Activated effector memory CD4-positive, alpha-beta T cell treated with Interleukin-2 at 50 U/mL for 16 hours (primary cell): ENCODE data around the gene TIGD7.
"Not testable (repeated sequence)": the region's sequence is repeated elsewhere in the genome, so short reads cannot be mapped to it uniquely, and the experiment has no call there.

Experiments used
- DNase-seq: peaks from one replicate; pipeline ENCODE4 v3.0.0-alpha.2; 2020

TIGD7 gene

DNA sequence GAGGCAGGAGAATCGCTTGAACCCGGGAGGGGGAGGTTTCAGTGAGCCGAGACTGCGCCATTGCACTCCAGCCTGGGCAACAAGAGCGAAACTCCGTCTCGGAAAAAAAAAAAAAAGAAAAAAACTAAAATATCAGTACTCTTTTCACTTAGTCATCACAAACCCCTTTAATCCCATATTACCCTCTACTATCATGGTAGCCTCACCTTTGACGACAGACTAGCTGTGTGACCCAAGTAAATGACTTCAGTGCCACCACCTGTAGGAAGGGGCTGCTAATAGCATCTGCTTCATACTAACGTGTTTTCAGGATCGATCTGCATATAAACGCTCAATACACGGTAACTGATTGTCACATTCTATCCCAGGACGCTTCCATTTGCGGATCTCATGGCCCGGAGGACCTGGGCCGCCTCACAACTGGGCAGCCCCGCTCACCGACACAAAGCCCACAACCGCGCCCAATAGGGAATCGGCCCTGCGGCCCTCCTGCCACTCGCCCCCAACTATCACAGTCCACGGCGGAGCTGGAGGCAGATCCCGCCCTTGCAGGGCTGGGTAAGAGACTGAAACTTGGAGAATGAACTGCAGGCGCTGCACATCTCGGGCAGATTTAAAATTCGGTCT is 23.0 kb downstream of the TIGD7 start:
- DNase-seq: no peak

GRCh38 chr16:3281222-3281820 is 23.9 kb downstream of the TIGD7 start:
- DNase-seq: no peak

DNA sequence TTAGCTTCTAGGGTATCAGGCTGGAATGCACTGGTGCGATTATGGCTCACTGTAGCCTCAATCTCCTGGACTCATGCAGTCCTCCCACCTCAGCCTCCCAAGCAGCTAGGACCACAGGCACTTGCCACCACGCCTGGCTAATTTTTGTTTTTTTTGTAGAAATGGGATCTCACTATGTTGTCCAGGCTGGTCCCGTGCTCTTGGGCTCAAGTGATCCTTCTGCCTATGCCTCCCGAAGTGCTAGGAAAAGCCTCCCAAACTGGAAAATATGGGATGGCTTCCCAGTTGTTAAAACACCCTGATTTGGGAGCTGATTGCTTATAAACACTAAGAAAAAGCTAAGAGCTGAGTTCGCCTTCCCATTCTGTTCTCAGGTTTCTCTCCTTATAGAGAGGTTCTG is 28.6 kb downstream of the TIGD7 start:
- no peak for DNase-seq

DNA sequence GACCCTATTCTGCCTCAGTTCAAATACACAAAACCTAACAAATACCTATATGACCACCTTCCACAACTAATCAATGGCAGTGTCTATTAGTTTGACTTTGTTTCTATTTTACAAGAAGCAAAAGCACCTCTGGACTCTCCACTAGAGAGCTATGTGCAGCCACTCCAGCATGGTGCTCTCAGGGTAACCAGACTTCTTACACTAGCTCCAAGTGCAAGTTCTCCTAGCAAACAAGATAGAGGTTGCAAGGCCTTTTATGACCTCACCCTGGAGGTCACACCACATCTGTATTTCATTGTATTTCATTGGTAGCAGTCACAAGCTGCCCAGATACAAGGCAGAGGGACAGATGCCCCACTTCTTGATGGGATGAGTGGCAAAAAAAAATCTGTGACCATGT is 30.3 kb downstream of the TIGD7 start:
- no peak for DNase-seq

DNA sequence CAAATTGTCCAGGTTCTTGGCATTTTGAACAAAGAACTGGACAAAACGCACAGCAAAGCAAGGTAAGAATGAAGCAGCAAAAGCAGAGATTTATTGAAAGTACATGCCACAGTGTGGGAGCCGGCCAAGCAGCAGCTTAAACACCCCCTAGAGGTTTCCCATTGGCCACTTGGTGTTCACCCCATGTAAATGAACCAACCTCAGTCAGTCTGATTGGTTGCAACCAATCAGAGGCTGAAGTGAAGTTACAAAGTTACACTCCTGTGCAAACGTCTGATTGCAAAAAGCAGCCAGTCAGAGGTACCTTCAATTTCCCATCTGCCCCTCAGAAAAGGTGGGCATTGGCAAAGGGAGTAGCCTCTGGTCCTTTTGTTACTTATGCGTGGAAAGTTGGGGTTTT is 30.7 kb downstream of the TIGD7 start:
- DNase-seq: no peak

DNA sequence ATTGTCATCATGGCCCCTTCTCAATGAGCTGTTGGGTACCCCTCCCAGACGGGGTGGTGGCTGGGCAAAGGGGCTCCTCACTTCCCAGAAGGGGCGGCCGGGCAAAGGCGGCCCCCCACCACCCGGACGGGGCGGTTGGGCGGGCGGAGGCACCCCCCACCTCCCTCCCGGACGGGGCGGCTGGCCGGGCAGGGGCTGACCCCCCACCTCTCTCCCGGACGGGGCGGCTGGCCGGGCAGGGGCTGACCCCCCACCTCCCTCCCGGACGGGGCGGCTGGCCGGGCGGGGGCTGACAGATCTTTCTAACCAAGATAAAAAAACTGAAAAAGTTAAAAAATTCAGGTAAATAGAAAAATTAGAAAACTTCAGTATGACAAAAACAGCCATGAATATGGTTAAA is 33.9 kb downstream of the TIGD7 start:
- not testable (repeated sequence) for DNase-seq

- DNase-seq: not testable (repeated sequence)
Observed at GRCh38 chr16:3270718-3271117, 34.5 kb downstream of the TIGD7 start.

- DNase-seq: no peak
Observed at GRCh38 chr16:3268294-3268693, 36.9 kb downstream of the TIGD7 start.

GRCh38 chr16:3266873-3267537 is 38.2 kb downstream of the TIGD7 start:
- DNase-seq: no peak

GRCh38 chr16:3264137-3265036 is 40.8 kb downstream of the TIGD7 start:
- peak; percentile 95 for DNase-seq

GRCh38 chr16:3262517-3262916 is 42.7 kb downstream of the TIGD7 start:
- no peak for DNase-seq

DNA sequence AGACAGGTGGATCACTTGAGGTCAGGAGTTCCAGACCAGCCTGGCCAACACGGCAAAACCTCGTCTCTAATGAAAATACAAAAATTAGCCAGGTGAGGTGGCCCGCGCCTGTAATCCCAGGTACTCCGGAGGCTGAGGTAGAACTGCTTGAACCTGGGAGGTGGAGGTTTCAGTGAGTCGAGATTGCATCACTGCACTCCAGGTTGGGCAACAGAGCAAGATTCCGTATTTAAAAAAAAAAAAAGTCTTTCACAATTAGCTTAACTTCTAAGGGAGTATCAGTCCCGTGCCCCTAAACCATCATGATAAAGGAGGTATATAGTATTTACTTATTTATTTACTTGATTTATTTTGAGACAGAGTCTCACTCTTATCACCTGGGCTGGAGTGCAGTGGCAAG is 45.4 kb downstream of the TIGD7 start:
- no peak for DNase-seq

DNA sequence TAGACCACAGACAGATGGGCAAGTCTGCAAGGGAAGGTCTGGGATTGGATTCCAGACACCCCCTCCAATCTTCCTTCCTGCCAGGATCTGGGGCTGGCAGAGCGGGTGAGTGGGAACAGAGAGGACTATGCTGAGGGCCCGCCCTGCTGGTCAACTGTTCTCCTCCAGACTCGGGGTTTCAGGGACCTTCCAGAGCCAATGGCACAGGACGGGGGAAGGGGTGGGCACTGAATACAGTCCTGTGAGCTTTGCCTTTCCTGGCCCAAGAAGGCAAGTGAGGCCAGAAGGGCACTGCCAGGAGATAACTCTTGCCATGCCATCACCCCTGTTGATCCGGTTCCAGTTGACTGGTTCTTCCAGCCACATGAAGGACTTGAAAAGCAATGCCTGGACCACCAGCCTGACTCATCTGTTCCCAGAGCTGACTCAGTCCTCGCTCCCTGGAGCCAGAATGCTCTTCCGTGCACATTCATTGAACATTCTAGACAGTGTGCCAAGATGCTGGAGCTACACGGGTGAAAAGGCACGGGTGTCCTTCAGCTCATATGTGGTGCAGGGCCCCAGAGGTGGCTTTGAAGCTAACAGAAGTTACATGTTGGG is 48.3 kb downstream of the TIGD7 start:
- DNase-seq: no peak

DNA sequence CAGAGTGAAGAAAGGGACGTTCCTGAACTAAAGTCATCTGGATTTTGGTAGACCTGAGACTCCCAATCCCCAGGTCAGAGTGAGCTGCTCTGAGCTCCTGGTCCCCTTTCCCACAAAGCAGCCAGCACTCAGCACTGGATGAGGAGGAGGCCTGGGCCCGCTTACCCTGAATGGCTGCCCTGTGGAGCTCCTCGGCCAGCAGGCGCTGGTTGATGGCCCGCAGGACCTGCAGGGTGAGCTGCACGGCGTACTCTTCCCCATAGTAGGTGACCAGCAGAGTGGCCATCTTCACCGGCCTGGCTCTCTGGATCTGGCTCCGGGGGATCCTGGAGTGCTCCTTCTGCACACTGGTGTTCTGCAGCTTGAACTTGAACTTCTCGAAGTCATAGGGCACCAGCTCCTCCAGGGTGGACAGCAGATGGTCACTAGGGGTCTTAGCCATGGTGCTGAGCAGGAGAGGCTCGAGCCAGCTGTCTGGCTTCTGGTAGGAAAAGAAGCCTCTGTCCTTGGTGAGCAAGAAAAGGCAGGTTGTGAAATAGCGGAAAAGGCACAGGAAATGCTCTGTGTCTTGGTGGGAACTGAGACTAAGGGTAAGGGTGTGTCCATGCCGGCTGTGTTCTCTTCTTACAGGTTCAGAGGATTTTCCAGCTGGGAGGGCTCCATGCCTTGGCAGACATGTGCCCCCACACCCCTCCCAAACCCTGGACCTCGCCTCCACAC is 48.9 kb downstream of the TIGD7 start, which contains the start of gene MEFV:
MEFV (minus strand) TSS at position 488 of the 720 bp plus-strand sequence; CDS start at position 442, 46 bp downstream.
- DNase-seq: no peak

GRCh38 chr16:3254309-3254708 is 50.9 kb downstream of the TIGD7 start:
- no peak for DNase-seq

- DNase-seq: no peak
Observed at GRCh38 chr16:3252967-3253366, 52.3 kb downstream of the TIGD7 start.

- DNase-seq: no peak
Observed at GRCh38 chr16:3249451-3249850, 55.8 kb downstream of the TIGD7 start.

- DNase-seq: no peak
Observed at GRCh38 chr16:3249020-3249419, 56.2 kb downstream of the TIGD7 start.
